Peyer's patch (tissue), 4 donors: ENCODE data around the gene KNOP1. TPM values are rescaled to one million over a fixed set of nuclear protein-coding genes. Genes with fewer than 3 reads are reported as not detected.

Experiments
- DNase-seq, 3 donors: peaks; one replicate each; pipeline ENCODE4 v3.0.0-alpha.2; 2017 to 2019
- H3K27ac ChIP-seq, 4 donors: fragments of 200-600 bp; sonication (generic); one replicate each; pipeline ENCODE4 v1.5.1; 2016 to 2019
- H3K27me3 ChIP-seq, 2 donors: fragments of 200-600 bp; sonication (generic); one replicate each; pipeline ENCODE4 v1.5.1; 2019
- H3K36me3 ChIP-seq, 3 donors: fragments of 200-600 bp; sonication (generic); one replicate each; pipeline ENCODE4 v1.5.1; 2016 to 2019
- H3K4me1 ChIP-seq, 4 donors: fragments of 200-600 bp; sonication (generic); one replicate each; pipeline ENCODE4 v1.5.1; 2016 to 2019
- H3K4me3 ChIP-seq, 4 donors: fragments of 200-600 bp; sonication (generic); 1 replicate in 3 of 4; 2 replicates in 1 of 4; pipeline ENCODE4 v1.5.1; 2016 to 2019; ENCODE audit warnings: mild to moderate bottlenecking in 1 of 4
- H3K9me3 ChIP-seq, 4 donors: fragments of 200-600 bp; sonication (generic); one replicate each; pipeline ENCODE4 v1.5.1; 2016 to 2019; ENCODE audit warnings: mild to moderate bottlenecking in 1 of 4
- POLR2A ChIP-seq, 2 donors: fragments of 450-650 bp; IDR thresholded peaks; one replicate each; pipeline ENCODE4 v1.5.1; 2017; ENCODE audit warnings: antibody characterized with exemption in 2 of 2, mild to moderate bottlenecking in 2 of 2, moderate library complexity in 2 of 2
- total RNA-seq, 4 donors: library from RNA; depleted of rRNA; stranded (reverse); fragments of >200 nt; gene quantifications; one replicate each; pipeline ENCODE4 v1.1.0, GENCODE V29; 2016
- TF ChIP-seq, protein P1 (sequence below), 6 experiments: fragments of 450-650 bp in 4 of 6; fragments of 200-600 bp in 2 of 6; sonication (generic) in 1 of 6; IDR thresholded peaks; one replicate each; pipeline ENCODE4 v1.5.1; 2017 to 2019; ENCODE audit warnings: antibody characterized with exemption in 6 of 6, mild to moderate bottlenecking in 3 of 6, moderate library complexity in 1 of 6

The KNOP1 gene
- total RNA-seq, 4 donors from 2014 or later, result 10.0 to 26.1 (median 19.9) TPM

DNA sequence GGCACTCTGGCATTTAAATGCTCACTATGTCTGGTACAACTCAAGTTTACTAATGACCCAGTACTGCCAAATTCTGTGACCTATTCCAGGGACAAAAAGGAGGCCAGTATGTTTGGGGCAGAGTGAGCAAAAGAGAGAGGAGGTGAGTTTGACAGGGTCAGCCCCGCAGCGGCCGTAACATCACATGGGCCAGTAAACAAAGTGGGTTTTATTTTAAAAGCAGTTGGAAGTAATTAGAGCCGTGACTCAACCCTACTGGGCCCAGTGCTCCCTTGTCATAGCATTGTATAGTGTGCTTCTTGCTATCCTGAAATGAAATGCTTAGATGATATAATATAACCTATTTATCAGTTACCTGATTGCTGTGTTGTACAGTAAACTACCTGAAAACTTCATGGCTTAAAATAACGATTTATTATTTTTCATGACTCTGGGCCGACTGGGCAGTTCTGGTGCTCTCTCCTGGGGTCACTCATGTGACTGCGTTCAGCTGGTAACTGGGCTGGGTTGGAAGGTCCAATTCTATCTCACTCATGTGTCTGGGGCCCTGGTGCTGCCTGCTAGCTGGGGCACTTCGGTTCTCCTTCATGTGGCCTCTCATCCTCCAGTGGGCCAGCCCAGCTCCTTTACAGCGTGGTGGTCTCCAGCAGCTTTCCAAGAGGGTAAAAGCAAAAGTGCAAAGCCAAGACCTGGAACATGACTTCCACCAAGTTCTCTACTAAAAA lies 27.4 kb upstream of the KNOP1 start:
- peaks cover 0 to 4% (median 0%) of the 10 kb centered on the region in 4 donors for H3K4me1 ChIP-seq
- H3K27ac ChIP-seq, result no peak overlapping the region
- no peaks in the 10 kb centered on the region for H3K9me3 ChIP-seq
- H3K27me3 ChIP-seq, result no peaks in the 10 kb centered on the region
- TF ChIP-seq, protein P1, sequence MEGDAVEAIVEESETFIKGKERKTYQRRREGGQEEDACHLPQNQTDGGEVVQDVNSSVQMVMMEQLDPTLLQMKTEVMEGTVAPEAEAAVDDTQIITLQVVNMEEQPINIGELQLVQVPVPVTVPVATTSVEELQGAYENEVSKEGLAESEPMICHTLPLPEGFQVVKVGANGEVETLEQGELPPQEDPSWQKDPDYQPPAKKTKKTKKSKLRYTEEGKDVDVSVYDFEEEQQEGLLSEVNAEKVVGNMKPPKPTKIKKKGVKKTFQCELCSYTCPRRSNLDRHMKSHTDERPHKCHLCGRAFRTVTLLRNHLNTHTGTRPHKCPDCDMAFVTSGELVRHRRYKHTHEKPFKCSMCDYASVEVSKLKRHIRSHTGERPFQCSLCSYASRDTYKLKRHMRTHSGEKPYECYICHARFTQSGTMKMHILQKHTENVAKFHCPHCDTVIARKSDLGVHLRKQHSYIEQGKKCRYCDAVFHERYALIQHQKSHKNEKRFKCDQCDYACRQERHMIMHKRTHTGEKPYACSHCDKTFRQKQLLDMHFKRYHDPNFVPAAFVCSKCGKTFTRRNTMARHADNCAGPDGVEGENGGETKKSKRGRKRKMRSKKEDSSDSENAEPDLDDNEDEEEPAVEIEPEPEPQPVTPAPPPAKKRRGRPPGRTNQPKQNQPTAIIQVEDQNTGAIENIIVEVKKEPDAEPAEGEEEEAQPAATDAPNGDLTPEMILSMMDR (IDR thresholded peaks at IDR 0.05), result no peak
- TF ChIP-seq POLR2A (IDR thresholded peaks at IDR 0.05), result no peak
- no peaks in the 10 kb centered on the region for H3K36me3 ChIP-seq
- no peak overlapping the region for H3K4me3 ChIP-seq
- no peak for DNase-seq

DNA sequence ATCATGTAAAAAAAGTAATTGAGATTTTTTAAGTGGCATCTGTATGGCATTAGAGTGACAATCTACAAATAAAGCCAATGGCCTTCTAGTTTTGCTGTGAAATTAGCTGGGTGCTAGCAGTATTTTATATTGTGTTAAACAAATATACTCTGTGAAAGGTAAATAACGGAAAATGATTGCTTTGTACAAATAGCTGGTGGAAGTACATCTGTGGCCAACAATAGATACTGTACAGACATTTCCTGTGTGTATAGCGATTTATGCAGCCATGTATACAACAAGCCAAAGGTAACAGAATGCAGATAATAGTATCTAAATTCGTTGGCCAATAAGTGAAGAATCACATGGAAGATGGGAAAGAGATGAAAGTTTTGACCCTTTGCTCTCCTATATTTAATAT lies 26.6 kb upstream of the KNOP1 start:
- Histone ChIP-seq H3K27me3 (no peaks in the 10 kb centered on the region), H3K9me3 (no peaks in the 10 kb centered on the region), H3K4me3 (no peak overlapping the region), H3K27ac (no peak overlapping the region), H3K4me1 (peaks cover 0 to 4% (median 0%) of the 10 kb centered on the region in 4 donors), H3K36me3 (no peaks in the 10 kb centered on the region)
- DNase-seq, result no peak
- TF ChIP-seq, protein P1 (IDR thresholded peaks at IDR 0.05), result no peak
- no peak for TF ChIP-seq POLR2A (IDR thresholded peaks at IDR 0.05)

DNA sequence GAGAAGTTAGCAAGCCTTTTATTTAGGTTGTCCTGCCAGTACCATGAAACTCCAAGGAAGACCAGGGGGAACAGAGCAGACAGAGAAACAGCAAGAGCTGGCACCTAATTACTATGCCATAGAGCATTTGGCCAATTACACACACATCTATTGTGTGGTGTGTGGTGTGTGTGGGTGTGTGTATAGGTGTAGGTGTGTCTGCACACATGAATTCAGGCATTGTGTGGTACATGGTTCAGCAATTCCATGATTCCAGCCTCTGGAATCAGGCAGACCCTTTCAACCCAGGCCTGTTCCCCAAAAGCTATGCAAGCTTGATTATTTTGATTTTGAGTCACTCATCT lies 25.8 kb upstream of the KNOP1 start:
- Histone ChIP-seq H3K27ac (peak overlapping the region in 1 of 4 donors; percentile 27), H3K27me3 (no peaks in the 10 kb centered on the region), H3K4me3 (no peak overlapping the region), H3K9me3 (no peaks in the 10 kb centered on the region), H3K4me1 (peaks cover 0 to 4% (median 0%) of the 10 kb centered on the region in 4 donors), H3K36me3 (no peaks in the 10 kb centered on the region)
- no peak for TF ChIP-seq POLR2A (IDR thresholded peaks at IDR 0.05)
- TF ChIP-seq, protein P1 (IDR thresholded peaks at IDR 0.05), result no peak
- no peak for DNase-seq

DNA sequence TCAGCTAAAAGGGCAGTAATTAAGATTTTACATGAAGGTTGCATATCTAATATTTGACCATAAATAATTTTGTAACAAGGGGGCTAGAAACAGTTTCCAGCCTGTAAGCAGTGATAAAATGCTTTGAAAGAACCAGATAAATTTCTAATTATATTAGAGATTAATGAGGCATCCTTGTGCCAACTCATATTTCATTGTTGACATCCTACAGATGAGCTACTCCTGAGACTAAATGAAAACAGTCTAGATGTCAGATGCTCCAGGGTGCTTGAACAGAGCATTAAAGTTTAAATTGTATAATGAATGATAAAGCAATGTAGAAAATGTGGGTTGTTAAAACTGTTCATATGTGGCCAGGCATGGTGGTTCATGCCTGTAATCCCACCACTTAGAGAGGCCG lies 23.3 kb upstream of the KNOP1 start:
- no peak for DNase-seq
- Histone ChIP-seq H3K27me3 (no peaks in the 10 kb centered on the region), H3K27ac (no peak overlapping the region), H3K9me3 (no peaks in the 10 kb centered on the region), H3K4me3 (no peak overlapping the region), H3K4me1 (peaks cover 0 to 4% (median 0%) of the 10 kb centered on the region in 4 donors), H3K36me3 (no peaks in the 10 kb centered on the region)
- TF ChIP-seq POLR2A (IDR thresholded peaks at IDR 0.05), result no peak
- TF ChIP-seq, protein P1 (IDR thresholded peaks at IDR 0.05), result no peak

DNA sequence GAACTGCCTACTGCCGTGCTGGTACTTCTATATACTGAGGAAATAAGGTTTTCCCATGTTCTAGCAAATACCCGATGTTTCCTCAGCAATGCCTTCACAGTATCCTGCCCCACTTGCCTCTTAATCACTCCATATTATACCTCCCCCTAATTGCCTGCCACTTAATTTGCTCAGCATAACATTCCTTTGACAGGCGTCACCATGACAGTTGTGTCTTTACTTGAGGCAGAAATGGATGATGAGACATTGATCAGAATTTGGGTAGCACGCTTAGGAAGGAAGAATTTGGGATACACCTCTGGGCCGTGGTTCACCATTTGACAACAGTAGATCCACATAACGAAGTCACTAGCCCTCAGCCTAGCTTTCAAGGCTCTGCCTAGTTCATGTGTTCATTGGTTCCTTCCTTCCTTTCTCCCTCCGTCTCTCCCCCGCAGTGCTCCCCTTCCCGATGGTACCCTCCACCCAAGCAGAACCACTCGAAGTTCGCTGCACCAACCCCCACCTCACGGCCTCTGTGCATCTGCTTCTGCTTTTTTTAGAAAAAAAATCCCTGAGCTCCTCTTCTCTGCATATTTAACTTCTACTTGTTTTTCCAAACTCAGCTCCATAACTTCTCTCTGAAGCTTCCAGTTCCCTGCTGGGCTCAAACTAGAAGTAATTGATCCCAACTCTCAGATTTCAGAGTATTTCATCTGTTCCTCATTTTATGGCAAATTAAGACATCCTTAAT lies 19.4 kb upstream of the KNOP1 start:
- no peak for DNase-seq
- H3K9me3 ChIP-seq, result no peaks in the 10 kb centered on the region
- no peak for TF ChIP-seq POLR2A (IDR thresholded peaks at IDR 0.05)
- TF ChIP-seq, protein P1 (IDR thresholded peaks at IDR 0.05), result no peak
- no peak overlapping the region for H3K4me3 ChIP-seq
- no peak overlapping the region for H3K27ac ChIP-seq
- H3K27me3 ChIP-seq, result no peaks in the 10 kb centered on the region
- peaks cover 0 to 4% (median 0%) of the 10 kb centered on the region in 3 donors for H3K36me3 ChIP-seq
- H3K4me1 ChIP-seq, result no peaks in the 10 kb centered on the region
